ENCODE results near the gene DNMT3A.

The DNMT3A gene

GRCh38 chr2:25323610-25324189 lies 18.0 kb downstream of the DNMT3A start:
- DNase-seq, result no peak

GRCh38 chr2:25323042-25323514 lies 18.6 kb downstream of the DNMT3A start:
- peak; percentile 52 to 80 for DNase-seq

GRCh38 chr2:25322312-25322711 lies 19.4 kb downstream of the DNMT3A start:
- no peak for DNase-seq

GRCh38 chr2:25320077-25320476 lies 21.6 kb downstream of the DNMT3A start:
- DNase-seq, result no peak

GRCh38 chr2:25316101-25316500 lies 25.6 kb downstream of the DNMT3A start:
- DNase-seq, result peak in 1 of 2 donors; percentile 56

- DNase-seq, result no peak
Observed at GRCh38 chr2:25315316-25315680, 26.4 kb downstream of the DNMT3A start.

- peak; percentile 58 to 77 for DNase-seq
Observed at GRCh38 chr2:25314514-25315315, 27.0 kb downstream of the DNMT3A start.

GRCh38 chr2:25313711-25314513 lies 27.8 kb downstream of the DNMT3A start:
- DNase-seq, result no peak

- DNase-seq, result peak; percentile 20 to 26
Observed at GRCh38 chr2:25312958-25313710, 28.6 kb downstream of the DNMT3A start.

- DNase-seq, result no peak
Observed at GRCh38 chr2:25311865-25312575, 29.7 kb downstream of the DNMT3A start.

- no peak for DNase-seq
Observed at GRCh38 chr2:25310965-25311864, 30.5 kb downstream of the DNMT3A start.

GRCh38 chr2:25310709-25310964 lies 31.1 kb downstream of the DNMT3A start:
- DNase-seq, result no peak

- peak; percentile 64 for DNase-seq
Observed at GRCh38 chr2:25309402-25309801, 32.3 kb downstream of the DNMT3A start.

GRCh38 chr2:25308599-25308998 lies 33.1 kb downstream of the DNMT3A start:
- no peak for DNase-seq

- no peak for DNase-seq
Observed at GRCh38 chr2:25307949-25308557, 33.7 kb downstream of the DNMT3A start.

GRCh38 chr2:25306777-25307368 lies 34.9 kb downstream of the DNMT3A start:
- peak in 1 of 2 donors; percentile 18 for DNase-seq

- DNase-seq, result no peak
Observed at GRCh38 chr2:25305775-25306174, 36.0 kb downstream of the DNMT3A start.

GRCh38 chr2:25304826-25305596 lies 36.7 kb downstream of the DNMT3A start:
- no peak for DNase-seq

GRCh38 chr2:25304321-25304720 lies 37.4 kb downstream of the DNMT3A start:
- DNase-seq, result no peak
